Neural progenitor cell (in vitro differentiated cells): ENCODE results near the gene ATP10B.

Source experiments
- EZH2 ChIP-seq: fragments of 200-600 bp; sonication (generic); IDR thresholded peaks from 2 replicates; pipeline ENCODE4 v1.6.1; 2017; ENCODE audit warnings: antibody characterized with exemption, mild to moderate bottlenecking, moderate library complexity
- EZH2phosphoT487 ChIP-seq: fragments of 200-600 bp; sonication (generic); IDR thresholded peaks from 2 replicates; pipeline ENCODE4 v1.6.1; 2017; ENCODE audit warnings: antibody characterized with exemption
- TF ChIP-seq, protein P1 (sequence below): fragments of 200-600 bp; sonication (generic); IDR thresholded peaks from 2 replicates; pipeline ENCODE4 v1.5.1; 2017; ENCODE audit warnings: antibody characterized with exemption, mild to moderate bottlenecking

DNA sequence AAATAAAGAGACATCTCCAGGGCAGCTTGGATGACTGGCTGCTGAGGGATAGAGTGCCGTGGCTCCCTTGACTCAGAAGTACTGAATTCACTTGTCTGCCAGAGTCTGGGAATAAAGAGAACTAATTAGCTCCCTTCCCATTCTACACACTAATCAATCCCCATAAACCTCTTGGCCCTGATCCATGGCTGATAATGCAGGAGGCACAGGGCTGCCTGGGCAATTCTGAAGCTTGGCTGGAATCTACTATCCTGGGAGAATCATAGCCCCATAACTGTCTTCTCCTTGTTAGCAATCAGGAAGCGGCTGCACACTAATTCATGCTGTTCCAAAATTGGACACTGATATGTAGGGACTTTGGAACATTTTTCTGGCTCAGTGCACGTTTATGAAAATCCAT, 232.6 kb downstream of the ATP10B start:
- TF ChIP-seq, protein P1, sequence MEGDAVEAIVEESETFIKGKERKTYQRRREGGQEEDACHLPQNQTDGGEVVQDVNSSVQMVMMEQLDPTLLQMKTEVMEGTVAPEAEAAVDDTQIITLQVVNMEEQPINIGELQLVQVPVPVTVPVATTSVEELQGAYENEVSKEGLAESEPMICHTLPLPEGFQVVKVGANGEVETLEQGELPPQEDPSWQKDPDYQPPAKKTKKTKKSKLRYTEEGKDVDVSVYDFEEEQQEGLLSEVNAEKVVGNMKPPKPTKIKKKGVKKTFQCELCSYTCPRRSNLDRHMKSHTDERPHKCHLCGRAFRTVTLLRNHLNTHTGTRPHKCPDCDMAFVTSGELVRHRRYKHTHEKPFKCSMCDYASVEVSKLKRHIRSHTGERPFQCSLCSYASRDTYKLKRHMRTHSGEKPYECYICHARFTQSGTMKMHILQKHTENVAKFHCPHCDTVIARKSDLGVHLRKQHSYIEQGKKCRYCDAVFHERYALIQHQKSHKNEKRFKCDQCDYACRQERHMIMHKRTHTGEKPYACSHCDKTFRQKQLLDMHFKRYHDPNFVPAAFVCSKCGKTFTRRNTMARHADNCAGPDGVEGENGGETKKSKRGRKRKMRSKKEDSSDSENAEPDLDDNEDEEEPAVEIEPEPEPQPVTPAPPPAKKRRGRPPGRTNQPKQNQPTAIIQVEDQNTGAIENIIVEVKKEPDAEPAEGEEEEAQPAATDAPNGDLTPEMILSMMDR: no peak
- TF ChIP-seq EZH2 (no peak), EZH2phosphoT487 (no peak)
